ENCODE measurements around the gene RABL3.
"Not testable (repeated sequence)": the region's sequence is repeated elsewhere in the genome, so short reads cannot be mapped to it uniquely, and the experiment has no call there.

The RABL3 gene

GRCh38 chr3:120767106-120767505 is 24.8 kb upstream of the RABL3 start:
- Mint-ChIP-seq H3K36me3 (ENCODE audit: low read depth) (peaks cover 2% of the 10 kb centered on the region), H3K9me3 (no peaks in the 10 kb centered on the region), H3K4me3 (no peak overlapping the region), H3K4me1 (peaks cover 36% of the 10 kb centered on the region), H3K27me3 (ENCODE audit: low read depth) (no peaks in the 10 kb centered on the region), H3K27ac (no peak overlapping the region)
- no peak for TF ChIP-seq CTCF (IDR thresholded peaks at IDR 0.05; ENCODE audit: unreplicated experiment in 3 of 3)

GRCh38 chr3:120766576-120766975 is 24.3 kb upstream of the RABL3 start:
- Mint-ChIP-seq H3K27me3 (ENCODE audit: low read depth) (no peaks in the 10 kb centered on the region), H3K9me3 (no peaks in the 10 kb centered on the region), H3K36me3 (ENCODE audit: low read depth) (peaks cover 3% of the 10 kb centered on the region), H3K27ac (peak overlapping the region in 1 of 3 experiments; percentile 9), H3K4me1 (peaks cover 36% of the 10 kb centered on the region), H3K4me3 (no peak overlapping the region)
- no peak for TF ChIP-seq CTCF (IDR thresholded peaks at IDR 0.05; ENCODE audit: unreplicated experiment in 3 of 3)

GRCh38 chr3:120765830-120766493 is 23.6 kb upstream of the RABL3 start:
- peaks cover 8% of the 10 kb centered on the region for H3K36me3 Mint-ChIP-seq (ENCODE audit: low read depth)
- peak overlapping the region in 2 of 3 experiments; percentile 9 to 23 for H3K27ac Mint-ChIP-seq
- no peak overlapping the region for H3K4me3 Mint-ChIP-seq
- H3K27me3 Mint-ChIP-seq (ENCODE audit: low read depth) = no peaks in the 10 kb centered on the region
- no peak for TF ChIP-seq CTCF (IDR thresholded peaks at IDR 0.05; ENCODE audit: unreplicated experiment in 3 of 3)
- peaks cover 5% of the 10 kb centered on the region for H3K9me3 Mint-ChIP-seq
- peaks cover 36% of the 10 kb centered on the region for H3K4me1 Mint-ChIP-seq

- TF ChIP-seq CTCF (IDR thresholded peaks at IDR 0.05; ENCODE audit: unreplicated experiment in 3 of 3) = no peak
These were observed 21.9 kb upstream of the RABL3 start for GRCh38 chr3:120764206-120764605.

GRCh38 chr3:120763601-120764000 is 21.3 kb upstream of the RABL3 start:
- Mint-ChIP-seq H3K36me3 (ENCODE audit: low read depth) (peaks cover 28% of the 10 kb centered on the region), H3K4me1 (peaks cover 36% of the 10 kb centered on the region), H3K9me3 (peaks cover 12% of the 10 kb centered on the region), H3K27ac (peak overlapping the region; percentile 10 to 72 (median 24)), H3K27me3 (ENCODE audit: low read depth) (no peaks in the 10 kb centered on the region), H3K4me3 (no peak overlapping the region)
- no peak for TF ChIP-seq CTCF (IDR thresholded peaks at IDR 0.05; ENCODE audit: unreplicated experiment in 3 of 3)

More at GRCh38 chr3:120764206-120764605, 21.9 kb upstream of the RABL3 start:
- Mint-ChIP-seq H3K9me3 (peaks cover 10% of the 10 kb centered on the region), H3K27me3 (ENCODE audit: low read depth) (no peaks in the 10 kb centered on the region), H3K4me3 (no peak overlapping the region), H3K27ac (peak overlapping the region; percentile 10 to 72 (median 24)), H3K4me1 (peaks cover 36% of the 10 kb centered on the region), H3K36me3 (ENCODE audit: low read depth) (peaks cover 22% of the 10 kb centered on the region)

GRCh38 chr3:120762615-120763014 is 20.3 kb upstream of the RABL3 start:
- no peaks in the 10 kb centered on the region for H3K27me3 Mint-ChIP-seq (ENCODE audit: low read depth)
- H3K27ac Mint-ChIP-seq = peak overlapping the region in 1 of 3 experiments; percentile 24
- H3K4me3 Mint-ChIP-seq = no peak overlapping the region
- peaks cover 36% of the 10 kb centered on the region for H3K36me3 Mint-ChIP-seq (ENCODE audit: low read depth)
- TF ChIP-seq CTCF (IDR thresholded peaks at IDR 0.05; ENCODE audit: unreplicated experiment in 3 of 3) = no peak
- peaks cover 12% of the 10 kb centered on the region for H3K9me3 Mint-ChIP-seq
- peaks cover 33% of the 10 kb centered on the region for H3K4me1 Mint-ChIP-seq

GRCh38 chr3:120758551-120758950 is 16.2 kb upstream of the RABL3 start:
- not testable (repeated sequence) for H3K4me3 Mint-ChIP-seq; H3K27me3 Mint-ChIP-seq (ENCODE audit: low read depth); H3K27ac Mint-ChIP-seq; H3K4me1 Mint-ChIP-seq
- H3K36me3 Mint-ChIP-seq (ENCODE audit: low read depth) = peaks cover 63% of the 10 kb centered on the region
- H3K9me3 Mint-ChIP-seq = peaks cover 12% of the 10 kb centered on the region
